Gastrocnemius medialis (tissue), 4 donors: ENCODE data around the gene MFSD6. TPM values are rescaled to one million over a fixed set of nuclear protein-coding genes. Genes with fewer than 3 reads are reported as not detected.

Source experiments
- ATAC-seq, 2 donors: fragments of 150-250 bp; one replicate each; pipeline ENCODE4 v1.9.1; 2016
- DNase-seq, 2 donors: peaks; one replicate each; pipeline ENCODE4 v3.0.0-alpha.2; 2019
- H3K27ac ChIP-seq, 4 donors: fragments of 200-600 bp; sonication (generic); 1 replicate in 1 of 4; 2 replicates in 3 of 4; pipeline ENCODE4 v1.5.1; 2016 to 2018; ENCODE audit warnings: mild to moderate bottlenecking in 2 of 4, moderate library complexity in 1 of 4
- H3K27me3 ChIP-seq, 3 donors: fragments of 200-600 bp; sonication (generic) in 2 of 3; 1 replicate in 1 of 3; 2 replicates in 2 of 3; pipeline versions ENCODE4 v1.5.1 to v1.6.0; 2016 to 2019; ENCODE audit warnings: mild to moderate bottlenecking in 1 of 3, moderate library complexity in 1 of 3
- H3K36me3 ChIP-seq, 2 donors: fragments of 200-600 bp; sonication (generic) in 1 of 2; one replicate each; pipeline ENCODE4 v1.5.1; 2017 to 2018
- H3K4me1 ChIP-seq, 2 donors: fragments of 200-600 bp; sonication (generic) in 1 of 2; one replicate each; pipeline ENCODE4 v1.5.1; 2016 to 2017; ENCODE audit warnings: mild to moderate bottlenecking in 2 of 2
- H3K4me3 ChIP-seq, 4 donors: fragments of 200-600 bp; sonication (generic) in 3 of 4; 1 replicate in 1 of 4; 2 replicates in 3 of 4; pipeline ENCODE4 v1.5.1; 2016 to 2019; ENCODE audit warnings: mild to moderate bottlenecking in 2 of 4
- H3K9me3 ChIP-seq, 3 donors: fragments of 200-600 bp; sonication (generic) in 2 of 3; 1 replicate in 1 of 3; 2 replicates in 2 of 3; pipeline ENCODE4 v1.5.1; 2016 to 2019
- POLR2A ChIP-seq, 2 donors: fragments of 450-650 bp; IDR thresholded peaks; one replicate each; pipeline ENCODE4 v1.6.1; 2017; ENCODE audit warnings: antibody characterized with exemption in 2 of 2, mild to moderate bottlenecking in 2 of 2, moderate library complexity in 2 of 2
- in situ Hi-C, 4 donors: fragments of 200-750 bp; cut with MboI; loops; one replicate each; pipeline versions ENCODE4 v1.15.0 to v1.8.0; 2017; ENCODE audit warnings: low sequenced_read_pairs in 4 of 4
- intact Hi-C: fragments of 100-400 bp; cut with DNase I; formaldehyde crosslinking; loops from one replicate; pipeline ENCODE4 v1.15.1; 2023; ENCODE audit warnings: low total_unique reads
- total RNA-seq, 4 donors: library from RNA; depleted of rRNA; stranded (reverse); fragments of >200 nt; gene quantifications; one replicate each; pipeline versions ENCODE4 v1.1.0 to v1.2.3, GENCODE V29; 2016
- TF ChIP-seq, protein P1 (sequence below), 5 experiments: fragments of 450-650 bp in 3 of 5; fragments of 200-600 bp in 2 of 5; sonication (generic) in 2 of 5; IDR thresholded peaks in 4 of 5; conservative IDR thresholded peaks in 1 of 5; 1 replicate in 4 of 5; 2 replicates in 1 of 5; pipeline ENCODE4 v1.5.1; 2016 to 2019; ENCODE audit warnings: antibody characterized with exemption in 5 of 5, mild to moderate bottlenecking in 3 of 5, moderate library complexity in 3 of 5

Gene MFSD6
- total RNA-seq, 4 donors from 2014 or later = 9.3 to 20.3 (median 12.5) TPM

DNA sequence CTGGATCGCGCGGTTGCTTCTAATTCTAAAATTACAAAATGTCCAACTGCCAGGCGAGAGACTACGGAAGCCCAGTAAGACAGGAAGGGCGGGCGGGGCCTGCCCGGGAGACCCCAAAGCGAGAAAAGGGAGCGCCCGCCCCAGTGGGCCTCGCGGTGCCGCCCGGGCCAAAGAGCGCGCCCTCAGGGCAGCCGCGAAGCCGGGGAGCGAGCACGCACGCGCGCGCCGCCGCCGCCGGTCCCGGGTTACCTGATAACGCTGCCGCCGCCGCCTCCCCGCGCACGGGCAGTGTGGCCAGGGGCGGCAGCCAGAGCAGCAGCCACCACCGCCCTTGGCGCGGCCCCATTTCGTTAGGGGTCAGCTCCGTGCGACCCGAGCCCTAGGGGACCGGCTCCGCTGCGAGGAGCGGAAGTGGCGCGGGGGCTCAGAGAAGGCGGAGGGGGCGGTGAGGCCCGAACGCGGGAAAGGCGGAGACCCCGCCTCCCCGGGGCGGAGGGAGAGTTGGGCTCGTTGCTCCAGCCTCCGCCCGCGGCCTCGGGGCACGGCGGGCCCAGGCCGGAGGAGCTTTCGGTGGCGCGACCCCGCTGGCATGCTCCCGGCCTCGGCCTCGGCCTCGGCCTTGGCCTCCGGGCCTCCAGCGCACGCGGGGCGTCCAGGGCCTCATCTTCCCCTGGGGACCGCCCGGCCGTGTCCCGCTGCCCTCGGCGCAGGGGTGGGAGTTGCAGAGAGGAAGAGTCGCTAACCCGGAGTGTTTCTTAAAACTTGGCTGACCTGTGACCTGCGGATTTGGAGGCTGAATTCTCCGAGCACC, 126.4 kb downstream of the MFSD6 start, which contains the start of gene NEMP2:
TSS of gene NEMP2 (minus strand) at position 413 of the 811 bp plus-strand sequence. CDS start at position 346, 67 bp downstream.
- H3K27me3 ChIP-seq = no peaks in the 10 kb centered on the region

DNA sequence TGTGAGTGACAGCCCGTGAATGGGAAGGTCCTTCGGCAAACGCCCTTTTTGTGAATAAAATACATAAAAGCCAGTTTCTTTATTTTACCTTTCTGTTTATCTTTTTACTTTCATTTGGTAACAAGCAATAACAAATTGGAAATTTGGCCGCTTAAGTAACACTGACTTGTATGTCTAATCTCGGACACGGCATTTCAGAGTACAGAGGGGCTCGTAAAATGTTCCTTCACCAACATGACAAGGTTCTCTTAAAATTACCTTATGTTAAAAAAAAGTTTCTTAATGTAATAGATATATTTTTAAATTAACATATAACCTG, 126.9 kb downstream of the MFSD6 start:
- no peaks in the 10 kb centered on the region for H3K36me3 ChIP-seq
- no peak for TF ChIP-seq POLR2A (IDR thresholded peaks at IDR 0.05)
- TF ChIP-seq, protein P1, sequence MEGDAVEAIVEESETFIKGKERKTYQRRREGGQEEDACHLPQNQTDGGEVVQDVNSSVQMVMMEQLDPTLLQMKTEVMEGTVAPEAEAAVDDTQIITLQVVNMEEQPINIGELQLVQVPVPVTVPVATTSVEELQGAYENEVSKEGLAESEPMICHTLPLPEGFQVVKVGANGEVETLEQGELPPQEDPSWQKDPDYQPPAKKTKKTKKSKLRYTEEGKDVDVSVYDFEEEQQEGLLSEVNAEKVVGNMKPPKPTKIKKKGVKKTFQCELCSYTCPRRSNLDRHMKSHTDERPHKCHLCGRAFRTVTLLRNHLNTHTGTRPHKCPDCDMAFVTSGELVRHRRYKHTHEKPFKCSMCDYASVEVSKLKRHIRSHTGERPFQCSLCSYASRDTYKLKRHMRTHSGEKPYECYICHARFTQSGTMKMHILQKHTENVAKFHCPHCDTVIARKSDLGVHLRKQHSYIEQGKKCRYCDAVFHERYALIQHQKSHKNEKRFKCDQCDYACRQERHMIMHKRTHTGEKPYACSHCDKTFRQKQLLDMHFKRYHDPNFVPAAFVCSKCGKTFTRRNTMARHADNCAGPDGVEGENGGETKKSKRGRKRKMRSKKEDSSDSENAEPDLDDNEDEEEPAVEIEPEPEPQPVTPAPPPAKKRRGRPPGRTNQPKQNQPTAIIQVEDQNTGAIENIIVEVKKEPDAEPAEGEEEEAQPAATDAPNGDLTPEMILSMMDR (IDR thresholded peaks at IDR 0.05 in 4 of 5, conservative IDR thresholded peaks at IDR 0.05 in 1 of 5) = no peak
- no peak for DNase-seq
- peaks cover 0 to 3% (median 2%) of the 10 kb centered on the region in 3 donors for H3K9me3 ChIP-seq
- peak overlapping the region; percentile 59 to 81 (median 68) for H3K4me3 ChIP-seq
- peak in 1 of 2 donors; percentile 19 for ATAC-seq
- in situ Hi-C loops (loop anchor here in 1 of 4 donors (10.0 to 25.0 kb wide), 2 partner anchors 102 to 210 kb away; partner anchors contain the start of gene NAB1), intact Hi-C loops (loop anchor here (2.0 to 10.0 kb wide), 2 partner anchors 114 to 480 kb away; partner anchors contain the start of genes NAB1 and STAT1)
- no peaks in the 10 kb centered on the region for H3K27me3 ChIP-seq
- peaks cover 11 to 13% of the 10 kb centered on the region in 2 donors for H3K4me1 ChIP-seq
- H3K27ac ChIP-seq = peak overlapping the region; percentile 85 to 95 (median 87)

More for the DNA sequence above, 126.4 kb downstream of the MFSD6 start, which contains the start of gene NEMP2:
- peak within 1 kb of the TSS; percentile 59 to 81 (median 68) for H3K4me3 ChIP-seq
- H3K9me3 ChIP-seq = peaks cover 0 to 3% (median 0%) of the 10 kb centered on the region in 3 donors
- peaks cover 11 to 13% of the 10 kb centered on the region in 2 donors for H3K4me1 ChIP-seq
- DNase-seq = peak; percentile 55 to 74
- in situ Hi-C loops (loop anchor here in 1 of 4 donors (10.0 to 25.0 kb wide), 2 partner anchors 103 to 210 kb away; partner anchors contain the start of gene NAB1), intact Hi-C loops (loop anchor here (2.0 to 10.0 kb wide), 2 partner anchors 114 to 480 kb away; partner anchors contain the start of genes NAB1 and STAT1)
- H3K36me3 ChIP-seq = no peaks in the 10 kb centered on the region
- peak; percentile 91 for ATAC-seq
- peak within 1 kb of the TSS; percentile 85 to 95 (median 87) for H3K27ac ChIP-seq
- TF ChIP-seq, protein P1 (IDR thresholded peaks at IDR 0.05 in 4 of 5, conservative IDR thresholded peaks at IDR 0.05 in 1 of 5) = no peak
- peak; percentile 57 to 74 for TF ChIP-seq POLR2A (IDR thresholded peaks at IDR 0.05)

DNA sequence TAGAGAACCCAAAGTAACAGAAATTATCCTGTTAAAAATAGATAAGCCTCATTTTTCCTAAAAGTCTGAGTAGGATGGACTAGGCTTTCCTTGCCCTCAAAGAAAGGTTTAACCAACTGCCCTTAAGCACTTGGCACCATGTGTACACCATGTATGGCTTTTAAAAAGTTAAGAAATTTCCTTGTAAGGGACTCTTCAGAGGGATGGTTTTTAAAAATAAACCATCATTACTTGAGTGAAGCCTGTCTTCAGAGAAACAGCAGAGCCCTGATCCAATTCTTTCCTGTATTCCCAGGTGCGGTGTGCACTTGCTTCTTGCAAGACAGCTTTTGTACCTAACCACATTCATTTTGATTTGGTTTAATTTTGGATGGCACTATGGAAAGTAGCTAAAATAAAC, 127.4 kb downstream of the MFSD6 start:
- H3K36me3 ChIP-seq = no peaks in the 10 kb centered on the region
- intact Hi-C loops = loop anchor here (2.0 to 10.0 kb wide), 2 partner anchors 113 to 479 kb away; partner anchors contain the start of genes NAB1 and STAT1

DNA sequence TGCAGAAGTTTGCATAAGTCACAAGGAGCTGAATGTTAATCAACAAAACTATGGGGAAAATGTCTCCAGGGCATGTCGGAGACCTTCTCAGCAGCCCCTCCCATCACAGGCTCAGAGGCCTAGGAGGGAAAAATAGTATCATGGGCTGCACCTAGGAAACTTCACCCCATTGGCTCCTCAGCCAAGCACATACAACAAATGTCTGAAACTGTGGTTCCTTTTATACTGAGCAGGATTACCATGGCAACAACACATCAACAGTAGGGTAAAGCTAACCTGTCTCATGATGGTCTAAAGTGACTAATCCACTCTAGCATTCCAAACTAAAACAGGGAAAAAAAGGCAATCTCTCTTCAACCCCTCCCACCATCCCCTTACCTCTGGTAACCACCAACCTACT, 129.6 kb downstream of the MFSD6 start:
- Histone ChIP-seq H3K9me3 (peaks cover 0 to 9% (median 7%) of the 10 kb centered on the region in 3 donors), H3K27ac (no peak overlapping the region), H3K4me1 (peaks cover 11 to 13% of the 10 kb centered on the region in 2 donors), H3K4me3 (no peak overlapping the region), H3K36me3 (no peaks in the 10 kb centered on the region), H3K27me3 (no peaks in the 10 kb centered on the region)
- no peak for ATAC-seq
- intact Hi-C loops (loop anchor here (10.0 kb wide), 1 partner anchor 477 kb away; the partner anchor contains the start of gene STAT1), in situ Hi-C loops (loop anchor here in 1 of 4 donors (10.0 to 25.0 kb wide), 2 partner anchors 100 to 213 kb away; partner anchors contain the start of gene NAB1)
- TF ChIP-seq, protein P1 (IDR thresholded peaks at IDR 0.05 in 4 of 5, conservative IDR thresholded peaks at IDR 0.05 in 1 of 5) = no peak
- TF ChIP-seq POLR2A (IDR thresholded peaks at IDR 0.05) = no peak
- DNase-seq = no peak

More for the DNA sequence above, 127.4 kb downstream of the MFSD6 start:
- H3K4me3 ChIP-seq = peak overlapping the region; percentile 59 to 81 (median 68)
- H3K27ac ChIP-seq = peak overlapping the region; percentile 85 to 95 (median 87)
- TF ChIP-seq POLR2A (IDR thresholded peaks at IDR 0.05) = no peak
- TF ChIP-seq, protein P1 (IDR thresholded peaks at IDR 0.05 in 4 of 5, conservative IDR thresholded peaks at IDR 0.05 in 1 of 5) = no peak
- peaks cover 0 to 7% (median 6%) of the 10 kb centered on the region in 3 donors for H3K9me3 ChIP-seq
- peaks cover 11 to 13% of the 10 kb centered on the region in 2 donors for H3K4me1 ChIP-seq
- H3K27me3 ChIP-seq = no peaks in the 10 kb centered on the region
- DNase-seq (no peak), ATAC-seq (no peak)
- in situ Hi-C loops = loop anchor here in 1 of 4 donors (10.0 to 25.0 kb wide), 2 partner anchors 102 to 211 kb away; partner anchors contain the start of gene NAB1
